Jurkat, Clone E6-1 (cell line): ENCODE results near the gene EIF2AK3.
"Not testable (repeated sequence)": the region's sequence is repeated elsewhere in the genome, so short reads cannot be mapped to it uniquely, and the experiment has no call there.

Experiments used
- DNase-seq: peaks from one replicate; pipeline ENCODE4 v3.0.0-alpha.2; 2011; ENCODE audit warnings: low read depth, low spot score
- H3K4me3 ChIP-seq: 2 replicates; pipeline ENCODE4 v1.5.1; 2011; ENCODE audit warnings: mild to moderate bottlenecking, low read length, control low read depth, moderate library complexity

Gene EIF2AK3

DNA sequence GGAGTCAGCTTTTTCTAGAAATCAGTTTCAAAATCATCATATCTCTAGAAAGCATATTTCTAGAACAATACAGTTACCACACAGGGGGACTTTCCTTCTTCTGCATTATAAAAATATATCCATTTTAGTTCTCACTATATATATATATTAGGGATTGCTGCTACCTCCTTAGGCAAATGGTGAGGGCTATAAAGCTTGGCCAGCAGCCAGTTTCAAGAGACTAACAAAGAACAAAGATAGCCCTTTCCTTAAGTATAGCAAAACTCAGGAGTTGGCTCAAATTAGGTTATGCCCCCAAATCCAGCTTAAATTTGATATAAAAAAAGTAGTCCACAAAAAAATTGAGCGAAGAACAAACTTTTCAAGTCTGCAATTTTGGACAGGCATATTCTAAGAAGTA is 70.0 kb downstream of the EIF2AK3 start:
- DNase-seq: no peak
- H3K4me3 ChIP-seq: no peak overlapping the region

DNA sequence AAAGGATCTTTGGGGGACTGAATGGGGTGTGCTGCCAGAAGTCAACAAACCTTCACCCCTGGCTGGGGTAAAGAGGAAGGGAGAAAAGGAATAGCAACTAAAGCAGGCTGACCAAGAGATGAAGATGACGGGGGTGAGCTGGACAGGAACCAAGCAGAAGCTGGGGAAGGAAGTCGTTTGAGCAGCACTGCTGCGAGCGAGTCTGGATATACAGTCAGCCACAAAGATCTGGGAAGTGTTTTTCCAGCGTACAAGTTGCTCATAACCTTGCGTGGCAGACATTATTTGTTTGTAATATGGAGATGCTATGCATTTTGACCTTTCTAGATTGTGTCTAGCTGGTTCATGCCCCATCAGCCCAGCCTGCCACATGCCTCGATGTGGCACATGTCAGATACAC is 71.2 kb downstream of the EIF2AK3 start:
- no peak for DNase-seq
- H3K4me3 ChIP-seq: no peak overlapping the region

DNA sequence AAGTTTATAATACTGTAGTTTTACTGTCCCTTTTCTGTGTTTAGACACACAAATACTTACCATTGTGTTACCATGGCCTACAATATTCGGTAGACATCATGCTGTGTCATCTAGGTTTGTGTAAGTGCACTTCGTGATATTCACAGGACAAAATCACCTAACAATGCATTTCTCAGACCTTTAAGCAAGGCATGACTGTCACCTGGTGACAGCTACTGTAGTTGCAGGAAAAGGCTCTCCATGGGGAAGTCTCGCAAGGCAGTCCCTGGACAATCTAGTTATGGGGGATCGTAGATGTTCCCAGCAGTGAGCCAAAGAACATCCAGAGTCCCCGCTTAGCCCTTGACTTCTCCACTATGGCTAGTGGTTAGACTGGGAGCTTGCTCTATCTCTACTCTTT is 73.1 kb downstream of the EIF2AK3 start:
- DNase-seq: no peak
- H3K4me3 ChIP-seq: no peak overlapping the region

DNA sequence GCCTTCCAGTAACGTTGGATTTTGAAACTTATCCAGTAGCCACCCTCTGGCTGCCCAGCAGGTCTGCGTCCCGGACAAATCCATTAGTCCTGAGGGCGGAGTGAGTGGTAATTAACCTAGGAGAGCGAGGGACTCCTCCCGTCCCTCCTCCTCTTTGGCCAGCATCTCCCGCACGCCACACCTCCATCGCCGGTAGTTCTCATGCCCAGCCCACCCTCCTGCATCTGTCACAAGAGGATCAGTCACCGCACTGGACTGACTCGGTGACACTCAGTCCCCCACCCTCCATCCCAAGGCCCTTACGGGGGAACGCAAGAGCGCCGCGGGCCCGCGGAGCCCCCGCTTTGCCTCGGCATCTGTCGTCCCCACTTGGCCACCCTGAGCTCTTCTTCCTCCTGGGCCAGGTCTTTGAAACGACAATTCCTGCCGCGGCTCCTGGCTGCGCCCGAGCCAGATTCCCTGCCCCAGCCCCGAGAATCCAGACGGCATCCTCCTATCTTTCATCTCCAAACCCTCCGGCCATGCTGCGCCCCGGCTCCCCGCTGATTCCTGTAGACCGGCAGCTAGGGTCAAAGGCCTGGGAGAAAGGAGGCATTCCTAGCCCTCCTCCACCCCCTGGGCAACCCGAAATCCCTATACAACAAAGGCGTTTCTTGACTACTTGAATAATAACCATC is 77.5 kb downstream of the EIF2AK3 start:
- DNase-seq: no peak
- no peak overlapping the region for H3K4me3 ChIP-seq

DNA sequence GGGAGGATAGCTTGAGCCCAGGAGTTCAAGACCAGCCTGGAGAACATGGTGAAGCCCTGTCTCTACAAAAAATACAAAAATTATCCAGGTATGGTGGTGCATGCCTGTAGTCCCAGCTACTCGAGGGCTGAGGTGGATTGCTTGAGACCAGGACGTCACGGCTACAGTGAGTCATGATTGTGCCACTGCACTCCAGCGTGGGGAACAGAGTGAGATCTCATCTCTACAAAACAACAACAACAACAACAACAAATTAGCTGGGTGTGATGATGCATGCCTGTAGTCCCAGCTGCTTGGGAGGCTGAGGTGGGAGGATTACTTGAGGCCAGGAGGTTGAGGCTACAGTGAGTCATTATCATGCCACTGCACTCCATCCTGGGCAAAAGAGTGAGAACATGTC is 81.0 kb downstream of the EIF2AK3 start:
- H3K4me3 ChIP-seq, DNase-seq: not testable (repeated sequence)

DNA sequence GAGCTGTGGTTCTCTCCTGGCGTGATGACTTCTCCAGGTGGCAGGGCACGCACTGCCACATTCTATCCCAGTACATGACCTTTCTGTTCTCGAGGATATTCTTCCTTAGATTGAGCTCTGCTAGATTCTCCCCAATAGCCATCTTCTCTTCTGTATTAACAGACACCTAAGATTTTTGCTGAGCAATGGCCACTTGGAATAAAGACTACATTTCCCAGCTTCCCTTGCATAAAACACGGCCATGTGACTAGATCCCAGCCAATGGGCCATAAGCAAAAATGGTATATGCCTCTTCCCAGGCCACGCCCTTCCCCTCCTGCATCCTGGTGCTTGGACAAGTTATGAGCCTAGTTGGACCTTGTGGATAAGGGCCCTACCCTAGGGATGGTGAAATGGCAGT is 82.1 kb downstream of the EIF2AK3 start:
- no peak overlapping the region for H3K4me3 ChIP-seq
- peak; percentile 21 for DNase-seq

DNA sequence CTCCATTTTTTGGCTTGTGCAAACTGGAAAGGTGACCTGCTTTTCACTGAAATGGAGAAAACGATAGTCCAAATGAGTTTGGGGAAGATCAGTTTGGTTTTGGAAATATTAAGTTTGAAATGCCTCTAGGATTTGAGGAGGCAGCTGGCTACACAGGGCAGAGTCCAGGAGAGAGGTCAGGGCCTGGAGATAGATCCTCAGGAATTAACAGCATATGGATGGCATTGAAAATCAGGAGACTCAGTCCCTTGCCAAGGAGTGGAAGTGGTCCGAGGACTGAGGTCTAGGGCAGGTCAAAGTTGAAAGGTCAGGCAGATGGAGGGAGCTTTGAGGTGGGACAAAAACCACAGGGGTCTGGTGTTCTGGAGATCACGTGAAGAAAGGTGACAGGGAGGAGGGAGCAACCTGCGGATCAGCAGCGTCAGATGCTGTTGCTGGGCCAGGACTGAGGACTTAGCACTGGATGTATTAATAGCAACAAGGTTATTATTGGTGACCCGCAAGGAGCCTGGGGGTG is 83.7 kb downstream of the EIF2AK3 start:
- H3K4me3 ChIP-seq: no peak overlapping the region
- DNase-seq: no peak

DNA sequence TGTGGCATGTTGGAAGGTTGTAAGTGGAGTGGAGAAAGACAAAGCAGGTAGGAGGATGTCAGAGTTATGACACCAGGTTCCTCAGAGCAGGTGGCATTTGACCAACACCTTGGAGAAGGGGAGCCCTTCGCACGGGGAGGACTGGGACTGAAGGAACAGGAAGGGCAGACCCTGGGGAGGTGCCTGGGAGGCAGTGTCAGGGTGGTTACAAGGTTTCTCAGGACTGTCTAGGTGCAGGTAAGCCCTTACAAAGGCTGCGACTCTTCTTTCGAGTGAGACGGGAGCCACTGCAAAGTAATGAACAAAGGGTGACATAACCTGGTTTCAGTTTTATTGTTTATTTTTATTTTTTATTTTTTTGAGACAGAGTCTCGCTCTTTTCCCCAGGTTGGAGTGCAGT is 84.6 kb downstream of the EIF2AK3 start:
- no peak overlapping the region for H3K4me3 ChIP-seq
- DNase-seq: no peak

DNA sequence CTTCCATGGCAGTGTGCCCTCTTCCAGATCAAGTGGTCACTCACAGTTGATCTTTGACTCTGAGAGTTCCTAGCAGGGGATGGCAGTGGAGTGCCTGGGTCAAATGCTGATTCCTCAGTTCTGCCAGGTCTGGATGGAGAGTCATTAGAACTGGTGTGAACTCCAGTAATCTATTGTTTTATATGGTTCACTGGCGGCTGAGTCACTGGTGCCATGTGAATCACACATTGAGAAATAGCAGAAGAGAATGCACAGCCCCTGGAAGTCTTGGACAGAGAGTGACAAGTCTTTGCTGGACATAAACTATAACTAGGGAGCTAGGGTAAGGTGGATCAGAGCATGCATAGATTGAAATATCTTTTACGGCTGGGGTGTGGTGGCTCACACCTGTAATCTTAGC is 86.9 kb downstream of the EIF2AK3 start:
- no peak for DNase-seq
- H3K4me3 ChIP-seq: no peak overlapping the region

DNA sequence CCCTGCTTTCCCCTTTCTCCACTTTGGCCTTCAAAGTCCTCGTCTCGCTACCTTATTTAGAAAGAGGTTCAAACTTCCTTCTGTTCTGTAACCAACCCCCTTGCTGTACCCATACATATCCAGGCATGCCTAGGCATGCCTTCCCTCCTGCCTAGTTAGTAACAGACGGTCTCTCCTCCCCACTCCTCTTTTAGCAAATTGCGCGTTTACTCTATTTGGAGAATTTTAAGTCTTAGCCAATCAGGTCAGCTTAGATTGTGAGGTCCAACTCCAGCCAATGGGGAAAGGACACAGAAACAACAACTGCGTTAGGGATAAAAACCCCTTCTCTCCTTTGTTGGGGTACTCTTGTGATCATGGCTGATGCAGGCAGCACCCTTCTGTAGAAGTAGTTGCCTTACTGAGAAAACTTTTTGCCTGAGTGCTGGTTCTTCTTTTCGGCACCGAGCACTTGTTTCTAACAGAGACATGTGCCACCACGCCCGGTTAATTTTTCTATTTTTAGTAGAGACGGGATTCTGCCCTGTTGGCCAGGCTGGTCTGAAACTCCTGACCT is 88.8 kb downstream of the EIF2AK3 start:
- no peak overlapping the region for H3K4me3 ChIP-seq
- DNase-seq: no peak

DNA sequence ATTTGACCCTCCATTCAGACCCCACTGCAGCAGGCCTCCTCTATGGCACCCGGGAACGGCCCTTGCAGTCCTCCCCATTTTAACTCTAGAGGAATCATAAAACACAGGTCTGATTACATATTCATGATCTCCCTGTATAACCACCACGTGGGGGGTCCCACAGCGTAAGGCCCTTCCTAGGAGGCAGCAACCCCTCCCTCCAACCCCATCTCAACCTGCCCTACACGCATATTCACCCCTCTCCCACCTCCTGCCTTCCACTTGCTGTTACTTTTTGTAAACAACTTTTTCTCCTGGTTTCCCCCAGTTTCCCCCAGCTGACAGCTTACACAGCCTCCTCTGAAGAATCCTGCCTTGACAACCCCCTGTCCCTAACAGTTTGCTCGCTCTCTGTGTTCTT is 89.6 kb downstream of the EIF2AK3 start:
- no peak overlapping the region for H3K4me3 ChIP-seq
- no peak for DNase-seq

DNA sequence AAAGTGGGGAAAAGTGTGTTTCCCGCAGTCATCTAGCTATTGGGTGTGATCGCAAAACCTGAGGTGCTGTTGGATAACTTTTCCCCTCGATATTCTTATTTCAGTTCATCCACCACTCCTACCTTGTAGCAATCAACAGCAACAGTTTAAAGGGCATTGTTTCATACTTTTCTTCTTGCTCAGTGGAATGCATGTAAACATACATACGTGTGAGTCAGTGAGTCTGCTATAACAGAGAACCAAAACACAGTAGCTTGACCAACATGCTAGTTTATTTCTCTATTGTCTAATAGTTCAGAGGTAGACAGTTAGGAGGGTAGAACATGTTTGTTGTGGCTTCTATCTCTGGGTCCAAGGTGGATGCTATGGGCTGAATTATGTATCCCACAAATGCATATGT is 97.2 kb downstream of the EIF2AK3 start:
- no peak overlapping the region for H3K4me3 ChIP-seq
- no peak for DNase-seq

DNA sequence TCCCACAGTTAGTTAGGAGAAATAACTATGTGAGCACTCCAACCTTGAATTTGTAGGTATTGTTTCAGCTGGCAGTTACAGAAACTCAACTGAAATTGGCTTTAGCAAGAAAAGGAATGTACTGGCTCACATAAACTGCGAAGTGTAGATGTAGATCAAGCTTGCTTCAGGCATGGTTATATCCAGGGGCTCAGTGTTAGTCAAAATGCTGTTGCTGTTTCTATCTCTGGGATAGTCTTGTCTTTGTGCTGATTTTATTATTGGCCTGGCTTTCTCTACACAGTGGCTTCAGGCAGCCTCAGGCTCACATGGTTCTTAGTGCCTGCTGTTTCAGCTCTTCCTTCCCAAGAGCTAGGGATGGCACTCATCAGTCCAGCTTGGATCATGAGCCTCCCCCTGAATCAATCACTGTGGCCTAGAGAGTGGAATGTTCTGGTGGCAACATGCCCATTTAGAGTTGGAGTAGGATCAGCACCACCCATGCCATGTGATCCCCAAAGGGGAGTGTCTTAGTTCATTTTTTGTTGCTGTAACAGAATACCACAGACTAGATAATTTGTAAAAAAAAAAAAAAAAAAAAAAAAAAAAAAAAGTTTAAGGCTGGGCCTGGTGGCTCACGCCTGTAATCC is 105.7 kb downstream of the EIF2AK3 start:
- no peak overlapping the region for H3K4me3 ChIP-seq
- no peak for DNase-seq

DNA sequence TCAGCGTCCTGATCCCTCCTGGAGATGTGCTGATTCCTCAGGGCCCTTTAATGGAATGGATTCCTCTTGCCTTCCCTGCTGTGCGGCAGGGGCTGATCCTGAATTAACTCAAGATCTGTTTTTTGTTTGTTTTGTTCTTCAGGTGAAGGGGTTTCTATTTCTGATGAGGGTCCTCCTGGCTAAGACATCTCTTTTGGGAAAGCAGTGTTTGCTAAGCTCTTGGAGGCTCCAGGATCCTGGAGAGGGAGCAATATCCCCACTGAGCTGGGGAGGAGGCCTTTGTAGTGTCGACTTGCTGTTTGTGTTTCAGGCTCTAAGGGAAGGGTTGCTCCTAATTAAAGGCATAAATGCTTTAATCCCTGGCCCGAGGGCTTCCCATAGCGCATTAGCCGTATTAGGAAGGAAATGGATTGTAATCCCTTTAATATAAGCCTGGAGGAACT is 109.5 kb downstream of the EIF2AK3 start:
- H3K4me3 ChIP-seq: no peak overlapping the region
- no peak for DNase-seq
